Measurements from ENCODE around the gene MOB3A. TPM values are rescaled to one million over a fixed set of nuclear protein-coding genes. Genes with fewer than 3 reads are reported as not detected.

MOB3A gene
- total and polyA plus RNA-seq, 10 of the 15 experiments (the other 5 are each of a cell fraction or from before 2014, with no cell fraction given) = 7.5 to 229 (median 79.4) TPM

GRCh38 chr19:2049741-2050348 lies 46.3 kb downstream of the MOB3A start (continued):
- no peak for TF ChIP-seq PRDM15 (CRISPR knock-in tag; IDR thresholded peaks at IDR 0.05)
- no peak for TF ChIP-seq TCF7 (IDR thresholded peaks at IDR 0.05; ENCODE audit: borderline replicate concordance)
- TF ChIP-seq ZBED1 (IDR thresholded peaks at IDR 0.05; ENCODE audit: borderline replicate concordance) = 0 out of 2 replicates have a peak, but pooled peaks have one; percentile 15
- TF ChIP-seq ZNF622 (IDR thresholded peaks at IDR 0.05) = no peak
- no peak for TF ChIP-seq TARDBP (IDR thresholded peaks at IDR 0.05; ENCODE audit: borderline replicate concordance)
- no peak for TF ChIP-seq MYB (IDR thresholded peaks at IDR 0.05; ENCODE audit: borderline replicate concordance, low read depth, low read length)
- no peak for TF ChIP-seq ZBTB33 (IDR thresholded peaks at IDR 0.05)
- TF ChIP-seq POLR2AphosphoS5 (IDR thresholded peaks at IDR 0.05; ENCODE audit: low read length) = peak; percentile 49; the same call in 1 of the 2 replicates
- TF ChIP-seq IKZF2 (IDR thresholded peaks at IDR 0.05) = peak in 1 of 2 experiments; percentile 40; a peak in 2 of 4 replicates
- TF ChIP-seq POLR2A (IDR thresholded peaks at IDR 0.05; ENCODE audit: low read depth, low read length) = peak; percentile 66; the same call in 1 of the 2 replicates
- TF ChIP-seq ZNF274 (IDR thresholded peaks at IDR 0.05; ENCODE audit: insufficient read depth, insufficient read length) = no peak
- peak; percentile 52; the same call in 1 of the 2 replicates for TF ChIP-seq EED (IDR thresholded peaks at IDR 0.05; ENCODE audit: low read depth)
- no peak for TF ChIP-seq GATAD2B (conservative IDR thresholded peaks at IDR 0.05; ENCODE audit: low read depth)

All from GM12878 (cell line).